VCaP (cell line): ENCODE measurements around the gene PLEKHO2.

ENCODE experiments used
- H3K27ac ChIP-seq: fragments of 450-650 bp; 2 replicates; pipeline ENCODE4 v1.5.1; 2017
- TF ChIP-seq, protein P1 (sequence below): fragments of 450-650 bp; conservative IDR thresholded peaks from 2 replicates; pipeline ENCODE4 v1.5.1; 2017; ENCODE audit warnings: mild to moderate bottlenecking, moderate library complexity

The PLEKHO2 gene

DNA sequence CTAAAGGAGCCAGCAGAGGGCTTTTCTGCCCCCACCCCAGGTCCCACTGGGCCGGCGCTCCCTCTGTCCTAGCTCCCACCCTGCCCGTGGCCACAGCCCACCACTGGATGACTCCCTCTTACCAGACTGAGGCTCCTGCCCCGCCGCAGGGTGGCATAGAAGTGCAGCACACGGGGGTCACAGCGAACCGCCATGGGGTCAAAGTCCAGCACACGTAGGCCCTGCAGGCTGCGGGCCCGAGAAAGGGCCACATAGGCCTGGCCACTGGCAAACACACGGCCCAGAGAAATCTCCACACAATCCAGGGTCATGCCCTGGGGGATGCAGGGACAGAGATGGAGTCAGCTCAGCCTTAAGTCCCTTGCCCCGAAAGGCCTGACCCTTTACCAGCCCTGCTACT lies 25.3 kb upstream of the PLEKHO2 start:
- no peak overlapping the region for H3K27ac ChIP-seq
- TF ChIP-seq, protein P1, sequence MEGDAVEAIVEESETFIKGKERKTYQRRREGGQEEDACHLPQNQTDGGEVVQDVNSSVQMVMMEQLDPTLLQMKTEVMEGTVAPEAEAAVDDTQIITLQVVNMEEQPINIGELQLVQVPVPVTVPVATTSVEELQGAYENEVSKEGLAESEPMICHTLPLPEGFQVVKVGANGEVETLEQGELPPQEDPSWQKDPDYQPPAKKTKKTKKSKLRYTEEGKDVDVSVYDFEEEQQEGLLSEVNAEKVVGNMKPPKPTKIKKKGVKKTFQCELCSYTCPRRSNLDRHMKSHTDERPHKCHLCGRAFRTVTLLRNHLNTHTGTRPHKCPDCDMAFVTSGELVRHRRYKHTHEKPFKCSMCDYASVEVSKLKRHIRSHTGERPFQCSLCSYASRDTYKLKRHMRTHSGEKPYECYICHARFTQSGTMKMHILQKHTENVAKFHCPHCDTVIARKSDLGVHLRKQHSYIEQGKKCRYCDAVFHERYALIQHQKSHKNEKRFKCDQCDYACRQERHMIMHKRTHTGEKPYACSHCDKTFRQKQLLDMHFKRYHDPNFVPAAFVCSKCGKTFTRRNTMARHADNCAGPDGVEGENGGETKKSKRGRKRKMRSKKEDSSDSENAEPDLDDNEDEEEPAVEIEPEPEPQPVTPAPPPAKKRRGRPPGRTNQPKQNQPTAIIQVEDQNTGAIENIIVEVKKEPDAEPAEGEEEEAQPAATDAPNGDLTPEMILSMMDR: no peak

DNA sequence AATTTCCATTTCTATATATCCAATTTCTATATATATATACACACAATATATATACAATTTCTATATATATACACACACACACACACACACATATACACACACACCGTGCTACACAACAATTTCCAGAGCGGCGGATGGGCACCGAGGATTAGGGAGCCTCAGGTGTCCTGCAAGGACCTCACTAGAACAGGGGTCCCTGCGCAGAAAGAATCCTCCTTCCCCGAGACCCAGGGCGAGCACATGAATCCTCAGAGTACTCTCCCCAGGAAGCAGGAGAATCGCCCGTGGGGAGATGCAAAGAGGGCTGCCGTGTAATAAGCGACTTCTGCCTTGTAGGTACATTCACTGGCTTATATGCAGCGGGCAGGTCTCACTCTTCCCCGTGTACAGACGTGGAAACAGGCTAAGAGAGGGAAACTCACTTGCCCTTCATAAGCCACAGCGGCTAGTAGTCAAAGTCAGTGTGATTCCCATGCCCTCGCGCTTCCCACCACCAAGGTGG lies 16.7 kb upstream of the PLEKHO2 start:
- peak overlapping the region; percentile 76; the same call in 1 of the 2 replicates for H3K27ac ChIP-seq

DNA sequence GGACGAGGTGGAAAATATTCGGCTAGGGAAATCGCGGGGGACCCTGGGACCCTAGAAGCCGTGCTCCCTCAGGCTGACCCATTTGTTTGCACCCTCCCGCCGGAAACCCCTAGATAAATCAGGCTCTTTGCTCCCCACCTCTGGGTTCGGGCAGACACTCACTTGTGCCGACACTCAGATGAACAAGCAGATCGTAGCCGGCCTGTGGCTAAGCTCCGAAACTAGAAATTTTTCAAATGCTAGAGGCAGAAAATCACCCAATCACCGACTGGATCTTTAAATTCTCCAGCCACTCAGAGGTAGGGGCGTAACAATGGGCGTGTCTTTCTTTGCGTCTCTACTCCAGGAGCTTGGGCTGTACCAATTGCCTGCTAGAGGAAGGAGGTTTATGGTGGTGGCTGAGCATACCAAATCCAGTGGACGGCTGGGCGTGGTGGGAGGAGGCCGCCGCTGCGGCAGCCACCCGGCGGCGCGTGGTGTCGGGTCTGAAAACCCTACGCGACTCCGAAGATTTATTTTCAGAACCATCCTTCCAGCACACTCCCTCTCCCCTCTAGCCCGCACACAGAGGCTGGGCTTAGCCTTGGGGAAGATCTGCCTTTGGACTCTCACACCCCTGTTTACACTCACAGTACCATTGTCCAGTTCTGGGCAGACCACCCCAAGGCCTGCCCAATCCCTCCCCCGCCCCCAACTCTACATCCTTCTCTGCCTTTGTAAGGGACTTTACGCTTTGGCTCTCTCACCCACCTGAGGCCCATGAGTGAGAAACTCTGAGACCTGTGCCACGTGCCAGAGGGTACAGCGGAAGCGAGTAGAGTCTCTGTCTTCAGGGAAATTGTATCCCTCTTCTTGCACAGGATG lies 16.1 kb upstream of the PLEKHO2 start, which contains the start of gene PIF1:
PIF1 (minus strand) TSS at position 217 of the 864 bp plus-strand sequence. CDS start 1,312 bp downstream, outside the sequence.
- peak within 1 kb of the TSS; percentile 76 for H3K27ac ChIP-seq
- TF ChIP-seq, protein P1: no peak

More for the DNA sequence above, 16.7 kb upstream of the PLEKHO2 start:
- TF ChIP-seq, protein P1: no peak

DNA sequence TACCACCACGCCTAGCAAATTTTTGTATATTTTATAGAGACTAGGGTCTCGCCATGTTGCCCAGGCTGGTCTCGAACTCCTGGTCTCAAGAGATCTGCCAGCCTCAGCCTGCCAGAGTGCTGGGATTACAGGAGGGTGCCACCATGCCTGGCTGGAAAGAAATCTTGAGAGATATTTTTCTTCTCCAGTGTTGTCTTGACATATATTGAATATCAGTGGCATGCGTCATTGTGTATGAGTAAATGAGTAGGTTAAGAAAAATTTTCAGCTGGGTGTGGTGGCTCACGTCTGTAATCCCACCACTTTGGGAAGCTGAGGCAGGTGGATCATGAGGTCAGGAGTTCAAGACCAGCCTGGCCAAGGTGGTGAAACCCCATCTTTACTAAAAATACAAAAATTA lies 12.7 kb upstream of the PLEKHO2 start:
- TF ChIP-seq, protein P1: no peak
- H3K27ac ChIP-seq: no peak overlapping the region

DNA sequence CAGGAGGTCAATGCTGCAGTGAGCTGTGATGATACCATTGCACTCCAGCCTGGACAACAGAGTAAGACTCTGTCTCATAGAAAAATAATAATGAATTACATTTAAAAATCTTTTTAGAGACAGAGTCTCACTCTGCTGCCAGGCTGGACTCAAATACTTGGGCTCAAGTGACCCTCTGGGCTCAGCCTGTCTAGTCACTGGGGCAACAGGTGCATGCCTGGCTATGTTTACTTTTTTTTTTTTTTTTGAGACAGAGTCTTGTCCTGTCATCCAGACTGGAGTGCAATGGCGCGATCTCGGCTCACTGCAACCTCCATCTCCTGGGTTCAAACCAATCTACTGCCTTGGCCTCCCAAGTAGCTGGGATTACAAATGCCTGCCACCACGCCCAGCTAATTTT lies 8.0 kb upstream of the PLEKHO2 start:
- TF ChIP-seq, protein P1: no peak
- no peak overlapping the region for H3K27ac ChIP-seq

DNA sequence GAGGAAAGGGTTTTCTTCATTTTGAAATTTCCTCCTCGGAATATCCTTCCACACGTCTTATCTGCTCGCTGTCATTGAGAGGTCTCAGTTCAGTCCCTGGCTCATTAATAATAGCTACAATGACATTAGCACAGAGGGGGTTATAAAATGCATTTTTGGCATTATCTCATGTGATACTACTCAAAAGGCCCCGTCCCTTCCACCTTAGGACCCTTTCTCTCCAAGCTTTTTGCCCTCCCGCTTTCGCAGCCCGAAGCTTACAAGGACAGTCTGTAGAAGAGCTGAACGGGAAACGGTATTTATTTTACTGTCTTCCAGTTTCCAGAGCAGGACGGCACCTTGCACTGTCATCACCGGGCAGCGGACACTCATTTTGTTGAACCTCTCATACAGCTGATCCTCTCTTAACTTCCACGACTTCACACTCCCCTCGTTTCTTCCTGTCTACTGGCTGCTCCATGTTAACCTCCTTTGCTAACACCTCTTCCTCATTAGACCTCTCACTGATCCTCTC lies 5.6 kb upstream of the PLEKHO2 start:
- peak overlapping the region; percentile 55 for H3K27ac ChIP-seq
- TF ChIP-seq, protein P1: peak; percentile 5

DNA sequence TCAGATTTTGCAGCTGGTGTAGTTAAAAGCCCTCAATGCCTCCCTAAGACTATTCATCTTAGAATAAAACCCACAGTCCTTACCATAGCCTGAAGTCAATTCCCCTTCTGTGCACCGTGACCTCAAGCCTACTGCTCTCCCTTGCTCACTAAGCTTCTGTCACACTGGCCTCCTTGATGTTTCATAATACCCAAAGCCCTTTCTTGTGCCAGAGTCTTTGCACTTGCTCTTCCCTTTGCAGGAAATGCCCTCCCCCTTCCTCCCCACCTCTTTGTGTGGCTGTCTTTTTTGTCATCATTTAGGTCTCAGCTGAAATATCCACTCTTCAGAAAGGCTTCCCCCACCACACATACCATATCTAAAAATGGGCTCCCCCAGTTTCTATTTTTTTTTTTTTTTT lies 4.2 kb upstream of the PLEKHO2 start:
- TF ChIP-seq, protein P1: no peak
- no peak overlapping the region for H3K27ac ChIP-seq
